Measurements from ENCODE around the gene NGEF.
"Not testable (repeated sequence)": the region's sequence is repeated elsewhere in the genome, so short reads cannot be mapped to it uniquely, and the experiment has no call there.

NGEF gene, protein sequence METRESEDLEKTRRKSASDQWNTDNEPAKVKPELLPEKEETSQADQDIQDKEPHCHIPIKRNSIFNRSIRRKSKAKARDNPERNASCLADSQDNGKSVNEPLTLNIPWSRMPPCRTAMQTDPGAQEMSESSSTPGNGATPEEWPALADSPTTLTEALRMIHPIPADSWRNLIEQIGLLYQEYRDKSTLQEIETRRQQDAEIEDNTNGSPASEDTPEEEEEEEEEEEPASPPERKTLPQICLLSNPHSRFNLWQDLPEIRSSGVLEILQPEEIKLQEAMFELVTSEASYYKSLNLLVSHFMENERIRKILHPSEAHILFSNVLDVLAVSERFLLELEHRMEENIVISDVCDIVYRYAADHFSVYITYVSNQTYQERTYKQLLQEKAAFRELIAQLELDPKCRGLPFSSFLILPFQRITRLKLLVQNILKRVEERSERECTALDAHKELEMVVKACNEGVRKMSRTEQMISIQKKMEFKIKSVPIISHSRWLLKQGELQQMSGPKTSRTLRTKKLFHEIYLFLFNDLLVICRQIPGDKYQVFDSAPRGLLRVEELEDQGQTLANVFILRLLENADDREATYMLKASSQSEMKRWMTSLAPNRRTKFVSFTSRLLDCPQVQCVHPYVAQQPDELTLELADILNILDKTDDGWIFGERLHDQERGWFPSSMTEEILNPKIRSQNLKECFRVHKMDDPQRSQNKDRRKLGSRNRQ

GRCh38 chr2:233013027-233013461 is at the start of gene NGEF:
NGEF (minus strand) TSS chr2:233013256; CDS start chr2:232974890, 38,366 bp downstream.
- DNase-seq (ENCODE audit: low spot score): no peak

DNA sequence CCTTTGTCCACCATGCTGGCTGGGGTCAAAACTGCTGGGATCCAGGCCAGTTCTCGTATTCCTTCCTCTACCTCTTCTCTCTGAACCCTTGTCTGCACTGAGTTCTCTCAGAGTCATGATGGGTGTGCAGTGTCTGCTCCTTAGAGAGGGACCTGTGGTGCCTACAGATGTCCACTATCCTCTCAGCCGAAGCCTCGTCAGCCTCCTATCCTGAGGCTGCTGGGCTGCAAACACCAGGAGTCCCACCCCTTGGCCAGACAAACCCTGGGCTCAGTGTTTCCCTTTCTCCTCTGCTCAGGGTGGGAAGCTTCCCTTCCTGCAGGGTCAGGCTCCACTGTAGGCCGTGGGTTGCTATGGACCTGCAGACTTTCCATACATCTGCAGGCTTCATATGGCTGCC is 49.4 kb upstream of the NGEF start:
- no peak for DNase-seq (ENCODE audit: low spot score)

DNA sequence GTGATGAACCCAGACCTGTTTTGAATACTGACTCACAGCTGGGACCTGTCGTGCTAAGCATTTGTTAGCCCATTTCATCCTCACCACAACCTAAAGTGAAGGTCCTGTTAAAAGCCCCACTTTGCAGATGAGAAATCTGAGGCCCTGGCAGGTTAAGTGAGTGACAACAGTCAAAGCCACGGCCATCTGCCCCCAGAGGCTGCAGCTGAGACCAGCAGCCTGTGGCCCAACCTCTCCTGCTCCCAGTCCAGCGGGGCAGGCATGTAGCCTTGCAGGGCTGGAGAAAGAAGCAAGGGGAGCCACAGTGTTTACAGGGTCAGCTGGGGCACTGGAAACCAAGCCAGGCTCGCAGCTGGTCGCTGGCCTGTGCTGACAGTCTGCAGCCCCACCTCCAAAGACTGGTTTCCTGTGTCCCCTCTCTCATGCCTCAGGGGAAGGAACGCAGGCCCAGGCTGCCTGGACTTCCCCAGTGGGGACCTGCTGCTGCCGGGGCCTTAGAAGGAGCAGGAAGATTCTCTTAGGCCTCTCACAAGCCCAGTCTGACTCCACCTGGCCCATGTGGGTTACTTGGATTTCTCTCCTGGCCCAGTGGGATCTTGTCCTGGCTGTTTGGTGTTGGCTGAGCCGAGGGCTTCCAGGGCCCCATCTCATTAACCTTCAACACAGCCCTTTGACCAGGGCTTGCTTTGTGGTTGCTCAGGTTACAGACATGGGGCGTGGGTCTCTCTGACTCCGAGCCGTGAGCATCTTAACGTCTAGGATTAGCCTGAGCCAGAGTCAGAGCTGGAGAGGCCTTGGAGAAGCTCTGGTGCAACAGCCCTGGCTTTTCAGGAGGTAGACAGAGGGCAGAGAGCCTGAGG is 48.8 kb upstream of the NGEF start:
- no peak for DNase-seq (ENCODE audit: low spot score)

GRCh38 chr2:233060980-233061590 is 48.0 kb upstream of the NGEF start:
- DNase-seq (ENCODE audit: low spot score): no peak

GRCh38 chr2:233060501-233060979 is 47.5 kb upstream of the NGEF start:
- no peak for DNase-seq (ENCODE audit: low spot score)

DNA sequence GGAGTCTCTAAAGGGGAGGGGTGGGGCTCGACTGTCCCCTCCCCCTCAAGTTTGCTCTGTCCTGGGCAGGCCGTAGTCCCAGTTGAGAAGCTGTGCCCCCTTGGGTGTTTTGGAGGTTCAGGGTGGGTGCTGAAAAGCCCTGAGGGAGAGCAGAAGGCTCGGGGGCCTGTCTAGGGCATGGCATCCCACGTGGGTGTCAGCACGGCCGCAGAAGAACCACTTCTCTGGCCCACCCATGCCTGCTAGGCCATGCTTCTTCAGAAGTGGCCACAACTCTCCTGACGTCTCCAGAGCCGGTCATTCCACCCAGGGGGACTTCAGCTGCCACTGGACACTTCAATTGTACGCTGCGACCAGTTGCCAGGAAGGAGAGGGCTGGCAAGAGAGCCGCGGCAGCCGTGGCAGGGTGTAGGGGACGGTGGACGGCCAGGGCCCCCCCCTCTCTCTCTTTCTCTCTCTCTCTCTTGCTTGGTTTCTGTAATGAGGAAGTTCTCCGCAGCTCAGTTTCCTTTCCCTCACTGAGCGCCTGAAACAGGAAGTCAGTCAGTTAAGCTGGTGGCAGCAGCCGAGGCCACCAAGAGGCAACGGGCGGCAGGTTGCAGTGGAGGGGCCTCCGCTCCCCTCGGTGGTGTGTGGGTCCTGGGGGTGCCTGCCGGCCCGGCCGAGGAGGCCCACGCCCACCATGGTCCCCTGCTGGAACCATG is 46.9 kb upstream of the NGEF start, which contains the start of gene INPP5D:
TSS of gene INPP5D (plus strand) at position 546 of the 704 bp plus-strand sequence. CDS start at position 683, 137 bp downstream.
- no peak for DNase-seq (ENCODE audit: low spot score)

GRCh38 chr2:233059547-233059796 is 46.4 kb upstream of the NGEF start:
- no peak for DNase-seq (ENCODE audit: low spot score)

DNA sequence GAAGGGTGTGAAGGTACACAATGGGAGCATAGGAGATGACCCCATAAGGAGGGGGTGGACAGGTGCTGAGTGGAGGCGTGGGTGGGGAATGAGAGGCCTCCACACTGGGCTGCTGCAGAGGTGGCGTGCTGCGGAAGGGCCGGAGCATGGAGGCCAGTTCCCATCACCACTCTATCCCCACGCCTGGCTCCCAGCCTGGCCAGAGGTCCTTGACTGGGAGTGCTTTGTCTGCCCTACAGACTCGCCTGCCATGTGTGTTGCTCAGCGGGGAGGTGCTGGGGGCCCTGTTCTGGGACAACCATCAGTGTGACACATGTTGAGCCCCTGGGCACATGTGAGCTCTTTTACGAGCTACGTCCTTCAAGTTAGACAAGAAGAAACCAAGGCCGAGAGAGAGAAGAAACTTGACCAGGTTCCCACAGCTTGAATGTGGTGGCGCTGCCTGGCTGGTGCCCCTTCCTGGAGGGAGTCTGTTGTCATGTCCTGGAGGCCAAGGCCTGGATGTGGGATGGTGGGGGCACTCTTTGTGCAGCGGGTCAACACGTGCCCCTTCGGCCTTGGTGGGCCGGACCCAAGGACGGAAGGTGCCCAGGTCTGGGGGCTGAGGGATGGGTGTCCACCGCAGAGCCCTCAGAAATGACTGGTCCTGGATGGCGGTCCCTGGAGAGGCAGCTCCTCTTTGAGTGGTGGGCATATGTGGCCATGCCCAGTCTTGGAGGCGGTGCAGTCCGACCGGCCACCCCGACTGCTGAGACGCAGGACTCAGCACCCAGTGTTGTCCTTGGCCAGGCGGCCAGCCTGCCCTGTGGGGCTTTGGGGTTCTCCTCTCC is 45.9 kb upstream of the NGEF start:
- no peak for DNase-seq (ENCODE audit: low spot score)

GRCh38 chr2:233056961-233057605 is 44.0 kb upstream of the NGEF start:
- DNase-seq (ENCODE audit: low spot score): no peak

GRCh38 chr2:233055362-233055761 is 42.3 kb upstream of the NGEF start:
- DNase-seq (ENCODE audit: low spot score): no peak

DNA sequence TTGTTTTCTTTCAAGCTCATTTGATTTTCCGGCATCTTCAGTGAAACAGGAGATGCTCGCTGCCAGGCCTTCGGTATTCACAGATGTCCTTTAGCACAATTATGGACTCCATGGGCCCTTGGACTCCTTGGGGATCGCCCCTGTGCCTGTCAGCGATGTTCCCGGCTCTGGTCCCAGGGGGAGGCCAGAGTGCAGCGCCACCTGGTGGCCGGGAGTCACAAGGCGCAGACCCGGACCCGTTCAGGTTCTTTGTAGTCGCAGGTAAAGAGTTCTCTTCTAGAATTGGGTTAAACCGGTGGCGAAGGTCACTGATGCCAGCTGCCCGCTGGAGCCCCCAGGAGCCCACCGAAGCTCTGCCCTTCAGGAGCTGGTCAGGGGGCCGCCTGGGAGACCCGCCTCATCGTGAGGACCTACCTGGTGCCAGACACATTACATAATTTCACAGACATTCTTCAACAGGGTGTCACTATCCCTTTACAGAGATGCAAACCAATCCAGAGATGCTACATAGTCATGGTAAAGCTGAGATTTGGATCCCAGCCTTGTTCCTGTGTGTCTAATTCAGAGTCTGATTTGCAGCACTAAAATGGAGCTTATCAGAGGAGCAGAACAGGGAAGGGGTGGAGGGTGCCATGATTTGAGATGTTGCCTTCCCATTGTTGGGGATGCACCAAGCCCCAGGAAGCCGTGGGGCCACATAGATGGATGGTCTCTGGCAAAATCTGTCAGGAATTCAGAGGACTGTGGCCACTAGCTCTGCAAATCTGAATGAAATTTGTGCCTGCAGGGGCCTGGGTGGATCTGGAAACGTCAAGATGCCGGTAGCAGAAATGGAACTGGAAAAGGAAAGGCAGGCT is 41.1 kb upstream of the NGEF start:
- no peak for DNase-seq (ENCODE audit: low spot score)

DNA sequence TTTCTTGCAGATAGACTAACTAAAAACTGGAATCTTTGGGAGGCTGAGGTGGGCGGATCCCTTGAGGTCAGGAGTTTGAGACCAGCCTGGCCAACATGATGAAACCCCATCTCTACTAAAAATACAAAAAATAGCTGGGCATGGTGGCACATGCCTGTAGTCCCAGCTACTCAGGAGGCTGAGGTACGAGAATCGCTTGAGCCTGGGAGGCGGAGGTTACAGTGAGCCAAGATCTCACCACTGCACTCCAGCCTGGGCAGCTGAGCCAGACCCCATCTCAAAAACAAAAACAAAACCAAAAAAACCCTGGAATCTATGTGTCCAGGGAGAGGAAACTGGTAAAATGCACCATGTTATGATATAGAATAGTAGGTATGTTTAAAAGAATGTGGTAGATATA is 39.5 kb upstream of the NGEF start:
- DNase-seq (ENCODE audit: low spot score): not testable (repeated sequence)

DNA sequence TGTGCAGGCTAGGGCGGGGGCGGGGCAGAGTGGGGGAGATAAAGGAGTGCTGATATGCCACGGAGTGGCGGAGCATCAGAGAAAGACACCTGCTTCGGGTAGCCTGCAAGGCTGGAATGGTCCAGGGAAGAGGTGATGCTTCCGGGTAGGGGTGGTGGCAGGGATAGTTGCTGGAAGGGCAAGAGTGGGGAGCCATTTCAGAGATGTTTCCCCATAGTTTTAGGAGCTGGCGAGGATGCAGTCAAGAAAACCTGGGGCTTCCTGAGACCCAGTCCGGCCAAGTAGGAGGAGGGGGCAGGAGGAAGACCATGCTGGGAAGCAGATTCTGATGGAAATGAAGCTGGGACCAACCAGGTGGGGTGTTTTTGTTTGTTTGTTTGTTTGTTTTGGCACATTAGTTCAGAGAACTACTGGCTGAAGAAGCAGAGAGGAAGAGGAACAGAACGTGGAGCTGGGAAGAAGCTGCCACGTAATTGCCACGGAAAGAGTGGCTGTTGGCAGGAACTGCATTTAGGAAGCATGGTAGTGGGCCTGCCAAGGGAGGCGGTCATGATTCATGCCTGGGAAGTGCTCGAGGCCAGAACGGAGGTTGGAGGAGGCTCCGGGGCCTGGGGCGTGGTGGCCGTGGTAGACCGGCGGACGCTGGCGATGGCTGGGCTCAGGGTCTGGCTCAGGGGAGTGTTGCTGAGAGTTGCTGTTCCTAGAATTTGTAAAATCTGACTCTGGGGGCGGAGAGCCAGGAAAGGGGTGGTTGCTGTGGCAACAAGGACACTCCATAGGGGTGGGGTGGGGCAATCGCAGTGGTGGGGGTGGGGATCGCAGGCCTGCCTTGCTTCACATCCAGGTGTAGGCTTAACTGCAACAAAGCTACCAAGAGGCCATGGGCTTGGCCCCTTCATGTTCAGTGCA is 38.4 kb upstream of the NGEF start:
- DNase-seq (ENCODE audit: low spot score): no peak

DNA sequence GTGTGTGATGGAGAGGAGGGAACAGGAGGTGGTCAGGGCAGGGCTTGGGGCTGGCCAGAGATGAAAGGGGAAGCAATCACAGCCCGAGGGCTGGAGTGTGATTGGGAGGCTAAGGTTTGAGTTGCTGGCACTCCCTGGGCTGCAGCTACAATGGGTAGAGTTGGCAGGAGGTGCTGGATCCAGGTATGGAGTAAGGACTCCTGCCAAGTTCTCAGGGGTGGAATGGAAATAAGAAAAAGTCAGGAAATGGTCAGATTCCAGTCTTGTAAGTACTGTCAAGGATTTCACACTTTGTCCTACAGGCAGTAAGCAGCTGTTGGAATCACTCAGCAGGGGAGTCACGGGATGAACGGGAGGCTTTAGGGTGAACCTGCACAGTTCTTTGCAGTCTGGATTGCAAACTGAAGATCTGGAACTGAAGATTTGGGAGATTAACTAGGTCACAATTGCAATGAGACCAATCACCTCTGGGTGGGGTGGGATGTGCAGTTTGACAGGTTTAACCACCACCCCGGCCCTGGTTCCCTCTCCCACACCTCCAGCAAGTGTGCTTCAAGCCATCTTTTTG is 36.2 kb upstream of the NGEF start:
- no peak for DNase-seq (ENCODE audit: low spot score)

DNA sequence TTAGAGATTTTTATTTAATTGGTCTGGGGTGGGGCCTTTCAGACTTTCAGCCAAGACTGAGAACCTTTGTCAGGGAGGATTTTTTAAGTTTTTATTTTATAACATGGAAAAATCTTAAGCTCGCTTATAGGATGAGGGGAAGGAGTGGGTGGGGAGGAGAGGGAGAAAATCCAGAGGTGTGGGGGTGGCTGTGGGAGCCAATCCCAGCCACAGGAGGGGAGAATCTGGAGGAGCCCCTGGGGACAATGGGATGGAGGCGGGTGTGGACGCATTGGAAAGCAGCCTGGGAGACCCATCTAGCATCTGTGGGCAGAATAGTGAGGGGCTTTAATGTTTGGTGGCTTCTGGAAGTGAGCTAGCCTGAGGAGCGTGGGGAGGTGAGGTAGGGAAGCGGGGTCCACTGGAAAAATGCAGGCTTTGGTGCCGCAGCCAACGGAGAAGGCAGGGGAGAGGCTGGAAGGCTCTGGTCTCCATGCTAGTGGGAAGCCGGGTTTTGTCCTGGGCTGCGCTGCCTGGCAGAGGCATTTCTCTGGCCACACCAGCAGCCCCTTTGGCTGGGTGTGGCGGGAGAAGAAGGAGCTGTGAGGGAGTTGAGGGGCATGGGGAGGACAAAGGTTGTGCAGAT is 35.6 kb upstream of the NGEF start:
- DNase-seq (ENCODE audit: low spot score): no peak

- DNase-seq (ENCODE audit: low spot score): no peak
Observed at GRCh38 chr2:233047667-233048066, 34.6 kb upstream of the NGEF start.

DNA sequence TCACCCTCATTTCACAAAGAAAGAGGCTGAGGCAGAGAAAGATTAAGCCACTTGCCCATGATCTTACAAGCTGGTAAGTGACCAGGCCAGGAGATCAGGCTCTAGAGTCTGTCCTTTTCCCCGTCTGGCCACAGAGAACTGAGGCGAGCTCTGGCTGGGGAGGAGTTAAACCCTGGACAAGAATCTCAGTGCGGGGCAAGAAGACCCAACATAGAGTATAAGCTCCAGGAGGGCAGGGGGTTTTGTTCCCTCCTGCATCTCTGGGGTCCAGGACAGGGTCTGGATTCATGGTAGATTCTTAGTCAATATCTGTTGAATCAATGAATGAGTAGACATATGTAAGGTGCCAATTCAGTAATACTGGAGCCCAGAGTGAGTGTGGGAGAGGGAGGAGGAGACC is 34.1 kb upstream of the NGEF start:
- no peak for DNase-seq (ENCODE audit: low spot score)
